ENCODE results near the gene SHROOM3.

DNA sequence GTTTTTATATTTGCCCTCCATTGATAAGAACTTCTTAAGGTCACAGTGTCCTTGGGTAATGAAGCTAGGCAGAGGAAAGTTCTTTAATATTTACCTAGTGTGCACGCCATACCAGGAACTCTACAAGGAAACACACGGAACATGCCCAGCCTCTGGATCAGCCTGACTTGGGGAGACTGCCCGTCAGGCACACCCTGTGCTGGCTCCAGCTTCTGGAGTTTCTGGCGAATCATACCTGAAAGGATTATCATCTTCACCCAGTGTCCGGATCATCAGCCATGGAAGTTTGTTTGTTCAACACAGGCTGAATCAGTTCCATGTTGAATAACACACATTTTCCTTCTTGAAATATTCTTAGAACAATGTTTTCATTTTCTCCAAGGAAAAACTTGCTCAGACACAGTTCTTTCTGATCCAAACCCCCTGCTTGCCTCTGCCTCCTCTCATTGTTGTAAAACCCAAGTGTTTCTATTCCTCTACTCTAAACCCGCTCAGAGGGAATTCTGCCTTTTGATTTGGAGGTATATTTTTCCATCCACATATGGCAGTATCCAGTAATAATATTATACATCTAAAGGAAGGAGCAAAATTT, 176.7 kb downstream of the SHROOM3 start:
- TF ChIP-seq, protein P1, sequence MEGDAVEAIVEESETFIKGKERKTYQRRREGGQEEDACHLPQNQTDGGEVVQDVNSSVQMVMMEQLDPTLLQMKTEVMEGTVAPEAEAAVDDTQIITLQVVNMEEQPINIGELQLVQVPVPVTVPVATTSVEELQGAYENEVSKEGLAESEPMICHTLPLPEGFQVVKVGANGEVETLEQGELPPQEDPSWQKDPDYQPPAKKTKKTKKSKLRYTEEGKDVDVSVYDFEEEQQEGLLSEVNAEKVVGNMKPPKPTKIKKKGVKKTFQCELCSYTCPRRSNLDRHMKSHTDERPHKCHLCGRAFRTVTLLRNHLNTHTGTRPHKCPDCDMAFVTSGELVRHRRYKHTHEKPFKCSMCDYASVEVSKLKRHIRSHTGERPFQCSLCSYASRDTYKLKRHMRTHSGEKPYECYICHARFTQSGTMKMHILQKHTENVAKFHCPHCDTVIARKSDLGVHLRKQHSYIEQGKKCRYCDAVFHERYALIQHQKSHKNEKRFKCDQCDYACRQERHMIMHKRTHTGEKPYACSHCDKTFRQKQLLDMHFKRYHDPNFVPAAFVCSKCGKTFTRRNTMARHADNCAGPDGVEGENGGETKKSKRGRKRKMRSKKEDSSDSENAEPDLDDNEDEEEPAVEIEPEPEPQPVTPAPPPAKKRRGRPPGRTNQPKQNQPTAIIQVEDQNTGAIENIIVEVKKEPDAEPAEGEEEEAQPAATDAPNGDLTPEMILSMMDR (IDR thresholded peaks at IDR 0.05), result no peak
- no peak for TF ChIP-seq POLR2A (IDR thresholded peaks at IDR 0.05)
